GM21360 (cell line): ENCODE measurements around the gene SLIT1.

Experiments used
- ATAC-seq: cut with Tn5 transposase; IDR thresholded peaks from one replicate; pipeline ENCODE4 v1.9.1; 2021; ENCODE audit warnings: mild to moderate bottlenecking, moderate library complexity; ENCODE audit not compliant: unreplicated experiment

Gene SLIT1

GRCh38 chr10:97175586-97175985, 10.2 kb downstream of the SLIT1 start:
- ATAC-seq = no peak

- no peak for ATAC-seq
Measured at GRCh38 chr10:97174941-97175340, 10.8 kb downstream of the SLIT1 start.

- ATAC-seq = no peak
Measured at GRCh38 chr10:97174276-97174775, 11.4 kb downstream of the SLIT1 start.

- ATAC-seq = no peak
Measured at GRCh38 chr10:97173036-97173435, 12.7 kb downstream of the SLIT1 start.

- ATAC-seq = no peak
Measured at GRCh38 chr10:97171001-97171400, 14.8 kb downstream of the SLIT1 start.

GRCh38 chr10:97169911-97170693, 15.7 kb downstream of the SLIT1 start:
- ATAC-seq = no peak

- ATAC-seq = no peak
Measured at GRCh38 chr10:97169063-97169462, 16.7 kb downstream of the SLIT1 start.

- no peak for ATAC-seq
Measured at GRCh38 chr10:97168645-97169044, 17.1 kb downstream of the SLIT1 start.

- no peak for ATAC-seq
Measured at GRCh38 chr10:97165499-97165898, 20.3 kb downstream of the SLIT1 start.

- no peak for ATAC-seq
Measured at GRCh38 chr10:97163781-97164501, 21.8 kb downstream of the SLIT1 start.

GRCh38 chr10:97163181-97163580, 22.6 kb downstream of the SLIT1 start:
- ATAC-seq = no peak

- no peak for ATAC-seq
Measured at GRCh38 chr10:97159646-97160305, 26.0 kb downstream of the SLIT1 start.

GRCh38 chr10:97157578-97158095, 28.1 kb downstream of the SLIT1 start:
- peak; percentile 52 for ATAC-seq

GRCh38 chr10:97154781-97155180, 31.0 kb downstream of the SLIT1 start:
- no peak for ATAC-seq

- ATAC-seq = no peak
Measured at GRCh38 chr10:97154162-97154561, 31.6 kb downstream of the SLIT1 start.

- no peak for ATAC-seq
Measured at GRCh38 chr10:97153270-97153850, 32.4 kb downstream of the SLIT1 start.

- no peak for ATAC-seq
Measured at GRCh38 chr10:97151307-97151914, 34.3 kb downstream of the SLIT1 start.

- no peak for ATAC-seq
Measured at GRCh38 chr10:97150616-97151015, 35.1 kb downstream of the SLIT1 start.

GRCh38 chr10:97150013-97150595, 35.7 kb downstream of the SLIT1 start:
- no peak for ATAC-seq

- no peak for ATAC-seq
Measured at GRCh38 chr10:97149079-97149531, 36.7 kb downstream of the SLIT1 start.
